ENCODE results near the gene RRAS. TPM values are rescaled to one million over a fixed set of nuclear protein-coding genes. Genes with fewer than 3 reads are reported as not detected.

RRAS gene
- total RNA-seq, 8 experiments from 2014 or later = 0.79 to 35.2 (median 7.5) TPM

GRCh38 chr19:49667473-49667872 is 27.5 kb upstream of the RRAS start:
- WGBS, 10 experiments = 80 to 100% (median 91%) methylated on average over 1 to 2 of the region's 2 CpGs; no CpG with 5 or more reads in 4 of the 10 experiments
- ATAC-seq (replicated peaks in 6 of 8) = no peak
- in situ Hi-C loops (cut with MboI; ENCODE audit: low pct_unique_long_range_greater_than_20kb in 2 of 9, low sequenced_read_pairs in 9 of 9, unreplicated experiment in 9 of 9) = no loop called here

GRCh38 chr19:49666120-49666444 is 26.1 kb upstream of the RRAS start:
- Histone ChIP-seq H3K4me3 (peak overlapping the region; percentile 54 to 86 (median 64)), H3K4me1 (replicated peaks in 1 of 2) (peaks cover 7 to 15% of the 10 kb centered on the region in 2 donors), H3K27ac (peak overlapping the region in 1 of 2 donors; percentile 4)
- WGBS, 10 experiments = no CpG with 5 or more reads among the region's 9 CpGs
- in situ Hi-C loops (cut with MboI; ENCODE audit: low pct_unique_long_range_greater_than_20kb in 2 of 9, low sequenced_read_pairs in 9 of 9, unreplicated experiment in 9 of 9) = no loop called here
- ATAC-seq (replicated peaks in 6 of 8) = peak in 6 of 8 experiments; percentile 5 to 41 (median 12)

More at GRCh38 chr19:49667473-49667872, 27.5 kb upstream of the RRAS start:
- H3K4me1 ChIP-seq (replicated peaks in 1 of 2) = peaks cover 12 to 22% of the 10 kb centered on the region in 2 donors
- H3K27ac ChIP-seq = no peak overlapping the region
- no peak overlapping the region for H3K4me3 ChIP-seq

GRCh38 chr19:49665351-49666119 is 25.6 kb upstream of the RRAS start, which contains the start of the genes BCL2L12 and IRF3:
Gene BCL2L12, plus strand, starts transcription at chr19:49665933. Its CDS starts 760 bp downstream, at chr19:49666693.
Gene IRF3, minus strand, starts transcription at chr19:49665857. Its CDS starts 1,019 bp downstream, at chr19:49664838.
- Histone ChIP-seq H3K4me1 (replicated peaks in 1 of 2) (peaks cover 7 to 15% of the 10 kb centered on the region in 2 donors), H3K4me3 (peak within 1 kb of the TSS; percentile 54 to 86 (median 64)), H3K27ac (peak within 1 kb of the TSS; percentile 56 to 79)
- in situ Hi-C loops (cut with MboI; ENCODE audit: low pct_unique_long_range_greater_than_20kb in 2 of 9, low sequenced_read_pairs in 9 of 9, unreplicated experiment in 9 of 9) = no loop called here
- ATAC-seq (replicated peaks in 6 of 8) = peak; percentile 77 to 86 (median 82)
- 0 to 1% (median 0%) methylated on average over 2 to 25 of the region's 50 CpGs; no CpG with 5 or more reads in 3 of the 10 experiments for WGBS, 10 experiments

- H3K27ac ChIP-seq = peak overlapping the region; percentile 56 to 79
- ATAC-seq (replicated peaks in 6 of 8) = peak in 2 of 8 experiments; percentile 9 to 10
- WGBS, 10 experiments = 0% methylated on average over 1 to 4 of the region's 7 CpGs; no CpG with 5 or more reads in 3 of the 10 experiments
- H3K4me1 ChIP-seq (replicated peaks in 1 of 2) = peaks cover 7 to 15% of the 10 kb centered on the region in 2 donors
- H3K4me3 ChIP-seq = peak overlapping the region; percentile 54 to 86 (median 64)
- in situ Hi-C loops (cut with MboI; ENCODE audit: low pct_unique_long_range_greater_than_20kb in 2 of 9, low sequenced_read_pairs in 9 of 9, unreplicated experiment in 9 of 9) = no loop called here
Measured at GRCh38 chr19:49665036-49665350, 25.1 kb upstream of the RRAS start.

- Histone ChIP-seq H3K4me3 (peak overlapping the region; percentile 54 to 86 (median 64)), H3K4me1 (replicated peaks in 1 of 2) (peaks cover 7 to 15% of the 10 kb centered on the region in 2 donors), H3K27ac (peak overlapping the region; percentile 56 to 79)
- peak; percentile 48 to 75 (median 72) for ATAC-seq (replicated peaks in 6 of 8)
- 0 to 2% (median 0%) methylated on average over 1 to 9 of the region's 53 CpGs; no CpG with 5 or more reads in 4 of the 10 experiments for WGBS, 10 experiments
- in situ Hi-C loops (cut with MboI; ENCODE audit: low pct_unique_long_range_greater_than_20kb in 2 of 9, low sequenced_read_pairs in 9 of 9, unreplicated experiment in 9 of 9) = no loop called here
Measured at GRCh38 chr19:49664171-49665035, 24.5 kb upstream of the RRAS start.

GRCh38 chr19:49663224-49663623 is 23.3 kb upstream of the RRAS start:
- peaks cover 7 to 15% of the 10 kb centered on the region in 2 donors for H3K4me1 ChIP-seq (replicated peaks in 1 of 2)
- 88 to 95% (median 92%) methylated on average over 2 to 6 of the region's 12 CpGs; no CpG with 5 or more reads in 7 of the 10 experiments for WGBS, 10 experiments
- in situ Hi-C loops (cut with MboI; ENCODE audit: low pct_unique_long_range_greater_than_20kb in 2 of 9, low sequenced_read_pairs in 9 of 9, unreplicated experiment in 9 of 9) = no loop called here
- no peak overlapping the region for H3K4me3 ChIP-seq
- H3K27ac ChIP-seq = no peak overlapping the region
- ATAC-seq (replicated peaks in 6 of 8) = no peak

- H3K4me3 ChIP-seq = no peak overlapping the region
- in situ Hi-C loops (cut with MboI; ENCODE audit: low pct_unique_long_range_greater_than_20kb in 2 of 9, low sequenced_read_pairs in 9 of 9, unreplicated experiment in 9 of 9) = no loop called here
- ATAC-seq (replicated peaks in 6 of 8) = no peak
- peaks cover 8 to 15% of the 10 kb centered on the region in 2 donors for H3K4me1 ChIP-seq (replicated peaks in 1 of 2)
- WGBS, 10 experiments = 70% methylated on average over 2 of the region's 16 CpGs; no CpG with 5 or more reads in 9 of the 10 experiments
- H3K27ac ChIP-seq = no peak overlapping the region
Measured at GRCh38 chr19:49662011-49662410, 22.1 kb upstream of the RRAS start.

- Histone ChIP-seq H3K27ac (no peak overlapping the region), H3K4me3 (no peak overlapping the region), H3K4me1 (replicated peaks in 1 of 2) (peaks cover 8 to 12% of the 10 kb centered on the region in 2 donors)
- 86 to 100% (median 91%) methylated on average over 1 to 7 of the region's 15 CpGs; no CpG with 5 or more reads in 5 of the 10 experiments for WGBS, 10 experiments
- no peak for ATAC-seq (replicated peaks in 6 of 8)
- in situ Hi-C loops (cut with MboI; ENCODE audit: low pct_unique_long_range_greater_than_20kb in 2 of 9, low sequenced_read_pairs in 9 of 9, unreplicated experiment in 9 of 9) = no loop called here
Measured at GRCh38 chr19:49660338-49660961, 20.5 kb upstream of the RRAS start.

GRCh38 chr19:49658566-49659442 is 18.9 kb upstream of the RRAS start:
- in situ Hi-C loops (cut with MboI; ENCODE audit: low pct_unique_long_range_greater_than_20kb in 2 of 9, low sequenced_read_pairs in 9 of 9, unreplicated experiment in 9 of 9) = no loop called here
- WGBS, 10 experiments = 80 to 100% (median 98%) methylated on average over 1 to 7 of the region's 12 CpGs; no CpG with 5 or more reads in 4 of the 10 experiments
- peaks cover 4 to 8% of the 10 kb centered on the region in 2 donors for H3K4me1 ChIP-seq (replicated peaks in 1 of 2)
- no peak overlapping the region for H3K27ac ChIP-seq
- H3K4me3 ChIP-seq = no peak overlapping the region
- ATAC-seq (replicated peaks in 6 of 8) = no peak

GRCh38 chr19:49658139-49658517 is 18.2 kb upstream of the RRAS start:
- peaks cover 0 to 4% of the 10 kb centered on the region in 2 donors for H3K4me1 ChIP-seq (replicated peaks in 1 of 2)
- WGBS, 10 experiments = 94% methylated on average over 3 of the region's 15 CpGs; no CpG with 5 or more reads in 9 of the 10 experiments
- ATAC-seq (replicated peaks in 6 of 8) = peak in 1 of 8 experiments; percentile 2
- H3K27ac ChIP-seq = no peak overlapping the region
- no peak overlapping the region for H3K4me3 ChIP-seq
- in situ Hi-C loops (cut with MboI; ENCODE audit: low pct_unique_long_range_greater_than_20kb in 2 of 9, low sequenced_read_pairs in 9 of 9, unreplicated experiment in 9 of 9) = no loop called here

GRCh38 chr19:49657493-49658138 is 17.7 kb upstream of the RRAS start:
- no peak for ATAC-seq (replicated peaks in 6 of 8)
- in situ Hi-C loops (cut with MboI; ENCODE audit: low pct_unique_long_range_greater_than_20kb in 2 of 9, low sequenced_read_pairs in 9 of 9, unreplicated experiment in 9 of 9) = no loop called here
- Histone ChIP-seq H3K4me3 (no peak overlapping the region), H3K4me1 (replicated peaks in 1 of 2) (peaks cover 0 to 4% of the 10 kb centered on the region in 2 donors), H3K27ac (no peak overlapping the region)
- 70 to 100% (median 95%) methylated on average over 1 to 8 of the region's 22 CpGs; no CpG with 5 or more reads in 5 of the 10 experiments for WGBS, 10 experiments
